Measurements from ENCODE around the gene SECISBP2L.

The SECISBP2L gene

DNA sequence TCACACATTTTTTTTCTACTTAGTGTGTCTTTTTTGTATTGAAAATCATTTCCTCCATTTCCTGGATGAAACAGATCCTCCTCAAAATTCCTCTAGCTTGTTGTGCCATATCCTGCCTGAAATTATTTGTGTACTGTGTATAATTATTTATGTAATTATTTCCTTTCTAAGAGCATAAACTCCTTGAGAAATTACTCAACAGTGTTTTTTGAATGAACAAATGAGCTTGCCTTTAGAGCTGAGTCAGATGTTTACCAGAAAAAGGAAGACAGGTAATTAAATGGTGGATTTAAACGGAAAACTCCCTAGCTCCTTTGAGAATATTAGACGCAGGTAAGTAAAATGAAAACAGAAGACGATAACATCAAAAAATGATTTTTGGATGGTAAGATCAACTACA lies 13.2 kb upstream of the SECISBP2L start:
- no peak for DNase-seq

DNA sequence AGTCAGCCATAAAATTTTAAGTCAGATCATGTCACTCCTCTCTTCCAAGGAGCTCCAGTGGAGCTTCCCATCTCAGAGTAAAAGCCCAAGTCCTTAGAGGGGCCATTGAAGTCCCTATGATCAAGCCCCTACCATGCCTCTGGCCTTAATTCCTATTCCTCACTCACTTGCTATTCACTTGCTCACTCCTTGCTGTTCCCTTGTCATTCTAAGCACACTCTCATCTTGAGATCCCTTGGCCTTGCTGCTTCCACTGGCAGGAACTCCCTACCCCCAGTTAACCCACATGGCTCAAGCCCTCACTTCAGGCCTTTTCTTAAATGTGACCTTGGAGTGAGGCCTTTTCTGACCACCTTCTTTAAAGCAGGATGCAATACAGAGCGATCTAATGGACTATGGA lies 12.3 kb upstream of the SECISBP2L start:
- no peak for DNase-seq

- no peak for DNase-seq
These were observed 9.4 kb upstream of the SECISBP2L start for GRCh38 chr15:49055630-49056029.

GRCh38 chr15:49052662-49053061 lies 6.4 kb upstream of the SECISBP2L start:
- DNase-seq, result no peak

- DNase-seq, result no peak
These were observed 1.2 kb upstream of the SECISBP2L start for GRCh38 chr15:49047456-49047855.

- DNase-seq, result peak; percentile 9
These were observed 461 bp downstream of the SECISBP2L start for GRCh38 chr15:49045751-49046219.

DNA sequence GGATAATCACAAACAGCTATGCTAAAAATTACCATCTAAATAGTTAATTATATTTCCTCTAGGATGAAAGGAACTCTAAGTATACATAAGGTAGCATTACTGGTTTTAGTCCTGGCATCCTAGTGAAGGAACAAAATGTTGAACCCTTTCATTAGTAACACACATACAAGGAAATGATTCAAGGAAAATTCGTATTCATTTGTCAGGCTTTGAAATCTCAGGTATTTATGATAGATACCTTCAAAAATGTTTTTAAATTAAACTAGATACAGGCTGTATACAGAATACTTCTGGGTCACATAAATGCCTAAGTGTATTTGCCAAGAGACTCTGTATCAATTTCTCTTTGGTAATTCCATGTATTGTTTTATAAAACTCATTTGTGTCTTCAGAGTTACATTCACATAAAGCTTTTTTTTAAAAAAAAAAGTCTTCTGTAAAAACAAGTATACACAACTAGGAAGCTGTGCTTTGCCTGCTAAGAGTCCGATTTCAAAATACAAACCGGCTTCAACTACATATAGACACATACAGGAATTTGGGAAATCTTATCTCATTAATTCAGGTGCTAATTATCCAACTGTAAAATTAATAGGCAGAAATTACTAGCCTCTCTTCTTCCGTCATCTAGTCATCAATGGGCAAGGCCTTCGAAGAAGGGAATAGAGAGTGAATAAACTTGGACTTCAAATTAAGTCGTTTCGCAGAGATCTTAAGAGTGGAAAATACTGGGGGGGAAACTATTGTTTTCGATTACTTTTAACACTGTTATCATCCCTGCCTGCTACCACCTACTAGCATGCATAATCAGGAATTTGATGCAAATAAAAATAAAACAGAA lies 1.3 kb downstream of the SECISBP2L start:
- DNase-seq, result no peak

DNA sequence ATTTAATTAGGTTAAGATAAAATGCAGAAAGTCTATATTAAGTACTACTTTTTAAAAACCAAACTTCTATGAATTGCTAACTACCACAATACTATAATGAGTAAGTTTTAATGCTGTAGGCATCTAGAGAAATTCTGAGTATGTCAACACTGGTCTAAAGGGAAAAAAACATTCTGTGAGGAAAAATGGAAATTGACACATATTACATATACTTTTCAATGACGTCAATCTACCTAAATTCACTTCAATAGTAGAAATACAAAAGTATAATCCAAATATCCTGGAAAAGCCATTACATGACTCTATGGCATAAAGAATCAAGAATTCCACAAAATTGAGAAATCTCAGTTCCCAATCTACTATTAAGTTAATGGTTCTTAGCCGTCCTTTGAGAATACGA lies 2.2 kb downstream of the SECISBP2L start:
- DNase-seq, result no peak

DNA sequence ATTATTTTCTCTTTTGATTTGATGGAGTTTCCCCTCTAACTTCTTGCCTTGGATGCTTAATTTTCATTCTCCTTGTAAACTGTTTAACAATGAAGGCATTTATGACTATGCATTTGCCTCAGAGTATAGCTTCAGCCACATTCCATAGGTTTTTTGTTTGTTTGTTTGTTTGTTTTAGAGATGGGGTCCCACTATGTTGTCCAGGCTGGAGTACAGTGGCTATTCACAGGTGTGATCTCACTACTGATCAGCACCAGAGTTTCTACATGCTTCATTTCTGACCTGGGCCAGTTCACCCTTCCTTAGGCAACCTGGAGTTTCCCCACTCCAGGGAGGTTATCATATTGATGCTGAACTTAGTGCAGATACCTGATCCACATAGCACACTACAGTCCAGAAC lies 4.1 kb downstream of the SECISBP2L start:
- DNase-seq, result no peak

GRCh38 chr15:49041426-49041825 lies 4.8 kb downstream of the SECISBP2L start:
- DNase-seq, result no peak

- DNase-seq, result no peak
These were observed 6.1 kb downstream of the SECISBP2L start for GRCh38 chr15:49040151-49040550.

DNA sequence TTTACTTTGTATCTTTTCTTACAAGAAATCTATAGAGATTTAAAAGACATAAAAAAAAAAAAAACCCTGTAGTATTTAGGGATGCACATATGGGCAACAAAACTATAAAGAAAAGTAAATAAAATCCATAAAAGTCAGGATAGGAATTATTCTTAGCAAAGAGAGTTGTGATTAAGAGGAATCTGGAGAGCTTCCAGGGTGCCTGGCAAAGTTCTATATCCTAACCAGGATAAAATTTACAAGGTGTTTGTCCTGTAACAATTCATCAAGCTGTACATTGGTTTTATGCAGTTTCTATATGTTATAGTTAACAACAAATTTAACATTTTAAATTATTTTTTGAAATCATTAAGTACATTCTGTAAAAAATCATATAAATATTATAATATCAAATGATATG lies 7.9 kb downstream of the SECISBP2L start:
- DNase-seq, result no peak

DNA sequence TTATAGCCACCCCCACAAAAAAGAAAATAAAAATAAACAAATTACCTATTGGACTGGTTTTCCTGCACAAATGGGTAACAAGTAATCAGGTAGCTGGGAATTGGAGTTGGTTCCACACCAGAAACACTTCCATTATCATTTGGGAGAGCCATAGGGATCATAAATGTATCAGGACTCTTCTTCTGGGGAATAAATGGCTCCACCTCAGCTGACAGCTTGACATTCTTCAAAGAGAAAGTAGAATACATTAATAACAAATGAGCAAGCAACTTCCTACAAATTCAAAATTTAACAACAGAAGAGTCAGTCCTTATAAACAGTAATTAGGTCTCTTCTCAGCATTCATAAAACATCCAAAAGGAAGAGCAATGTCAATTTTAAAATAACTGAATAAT lies 8.7 kb downstream of the SECISBP2L start:
- DNase-seq, result no peak

GRCh38 chr15:49036650-49037545 lies 9.3 kb downstream of the SECISBP2L start:
- peak; percentile 29 for DNase-seq

- no peak for DNase-seq
These were observed 10.4 kb downstream of the SECISBP2L start for GRCh38 chr15:49035825-49036224.

GRCh38 chr15:49032601-49033145 lies 13.6 kb downstream of the SECISBP2L start:
- no peak for DNase-seq

- DNase-seq, result no peak
These were observed 14.4 kb downstream of the SECISBP2L start for GRCh38 chr15:49031804-49032203.

- DNase-seq, result no peak
These were observed 19.5 kb downstream of the SECISBP2L start for GRCh38 chr15:49026700-49027099.

DNA sequence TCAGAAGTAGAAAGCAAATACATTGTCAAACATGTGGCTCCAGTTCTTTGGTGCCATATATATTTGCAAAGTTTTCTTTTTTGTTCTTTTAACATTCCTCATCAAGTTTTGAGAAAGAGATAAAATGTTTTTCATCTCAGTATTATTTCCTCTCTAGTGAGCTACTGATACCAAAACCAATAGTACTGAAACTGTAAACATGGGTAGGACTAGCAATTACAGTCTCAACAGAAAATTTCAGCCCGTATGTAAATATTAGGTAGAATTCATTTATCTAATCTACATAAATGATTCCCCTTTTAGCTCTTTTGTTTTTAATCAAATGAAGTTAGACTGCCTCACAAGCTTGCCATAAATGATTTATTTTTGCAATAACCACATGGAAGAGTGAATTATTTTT lies 21.4 kb downstream of the SECISBP2L start:
- no peak for DNase-seq

DNA sequence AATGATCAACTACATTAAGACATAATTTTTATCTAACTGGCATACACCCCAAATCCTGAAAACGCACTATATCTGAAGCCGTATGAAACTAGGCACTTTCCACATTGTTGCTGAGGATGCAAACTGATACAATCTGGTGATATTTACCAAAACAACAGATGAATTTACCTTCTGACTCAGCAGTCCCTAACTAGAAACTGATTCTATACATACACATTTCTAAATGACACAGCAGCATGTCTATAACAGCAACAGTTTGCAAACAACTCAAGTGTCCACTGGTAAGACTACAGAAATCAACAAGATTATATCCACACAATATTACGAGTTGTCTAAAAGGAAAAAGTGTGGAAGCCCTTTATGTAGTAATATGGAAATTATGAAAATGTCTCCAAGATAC lies 22.9 kb downstream of the SECISBP2L start:
- DNase-seq, result no peak

GRCh38 chr15:49015896-49016295 lies 30.4 kb downstream of the SECISBP2L start:
- no peak for DNase-seq

- no peak for DNase-seq
These were observed 46.9 kb downstream of the SECISBP2L start for GRCh38 chr15:48999314-48999713.

GRCh38 chr15:48996276-48996675 lies 50.0 kb downstream of the SECISBP2L start:
- no peak for DNase-seq

GRCh38 chr15:48993380-48993779 lies 52.9 kb downstream of the SECISBP2L start:
- DNase-seq, result no peak

All from CD4-positive, alpha-beta T cell treated with Interleukin-4 for 4 hours (primary cell).